SJSA1 (cell line): ENCODE results near the gene HADHB. TPM values are rescaled to one million over a fixed set of nuclear protein-coding genes. Genes with fewer than 3 reads are reported as not detected.

ENCODE experiments used
- DNase-seq, 2 experiments: peaks; one replicate each; pipeline ENCODE4 v3.0.0-alpha.2; 2015 to 2020; ENCODE audit warnings: low spot score in 2 of 2, low read depth in 1 of 2
- H3K27ac ChIP-seq: fragments of 250-450 bp; sonication (Bioruptor Pico); 2 replicates; pipeline ENCODE4 v1.5.1; 2020; ENCODE audit warnings: mild to moderate bottlenecking, moderate library complexity
- H3K27me3 ChIP-seq: fragments of 250-450 bp; sonication (Bioruptor Pico); replicated peaks from 2 replicates; pipeline ENCODE4 v1.5.1; 2020; ENCODE audit warnings: mild to moderate bottlenecking, moderate library complexity
- H3K36me3 ChIP-seq: fragments of 250-450 bp; sonication (Bioruptor Pico); 2 replicates; pipeline ENCODE4 v1.5.1; 2020; ENCODE audit warnings: mild to moderate bottlenecking
- H3K4me1 ChIP-seq: fragments of 250-450 bp; sonication (Bioruptor Pico); replicated peaks from 2 replicates; pipeline ENCODE4 v1.6.1; 2021; ENCODE audit warnings: mild to moderate bottlenecking
- H3K4me3 ChIP-seq: fragments of 250-450 bp; sonication (Bioruptor Pico); 2 replicates; pipeline ENCODE4 v1.5.1; 2020; ENCODE audit warnings: mild to moderate bottlenecking
- H3K9me3 ChIP-seq: fragments of 250-450 bp; sonication (Bioruptor Pico); replicated peaks from 2 replicates; pipeline ENCODE4 v1.5.1; 2020; ENCODE audit warnings: mild to moderate bottlenecking
- total RNA-seq: library from RNA; depleted of rRNA; stranded (reverse); fragments of >200 nt; shearing (Covaris generic); gene quantifications from 2 replicates; pipeline ENCODE4 v1.2.3, GENCODE V29; 2014

HADHB gene
- total RNA-seq, 1 experiment from 2014 or later, result 74.3 TPM

- Histone ChIP-seq H3K27ac (no peak overlapping the region), H3K27me3 (no peaks in the 10 kb centered on the region), H3K9me3 (no peaks in the 10 kb centered on the region), H3K36me3 (peaks cover 72% of the 10 kb centered on the region), H3K4me3 (no peak overlapping the region), H3K4me1 (no peaks in the 10 kb centered on the region)
- DNase-seq, result no peak
Measured at GRCh38 chr2:26229595-26229994, 15.1 kb upstream of the HADHB start.

- Histone ChIP-seq H3K4me1 (no peaks in the 10 kb centered on the region), H3K27ac (no peak overlapping the region), H3K4me3 (no peak overlapping the region), H3K9me3 (no peaks in the 10 kb centered on the region), H3K36me3 (peaks cover 79% of the 10 kb centered on the region), H3K27me3 (no peaks in the 10 kb centered on the region)
- DNase-seq, result no peak
Measured at GRCh38 chr2:26230806-26231205, 13.9 kb upstream of the HADHB start.

GRCh38 chr2:26235089-26235488, 9.7 kb upstream of the HADHB start:
- Histone ChIP-seq H3K4me1 (no peaks in the 10 kb centered on the region), H3K36me3 (peaks cover 82% of the 10 kb centered on the region), H3K27ac (no peak overlapping the region), H3K27me3 (no peaks in the 10 kb centered on the region), H3K4me3 (no peak overlapping the region), H3K9me3 (no peaks in the 10 kb centered on the region)
- DNase-seq, result no peak

GRCh38 chr2:26237868-26238267, 6.9 kb upstream of the HADHB start:
- 0 out of 2 replicates have a peak, but pooled peaks cover 4% of the 10 kb centered on the region for H3K4me1 ChIP-seq
- no peak for DNase-seq
- H3K36me3 ChIP-seq, result peaks cover 63% of the 10 kb centered on the region
- no peaks in the 10 kb centered on the region for H3K9me3 ChIP-seq
- H3K27ac ChIP-seq, result no peak overlapping the region
- H3K4me3 ChIP-seq, result no peak overlapping the region
- no peaks in the 10 kb centered on the region for H3K27me3 ChIP-seq

- H3K4me1 ChIP-seq, result 0 out of 2 replicates have a peak, but pooled peaks cover 8% of the 10 kb centered on the region
- no peak for DNase-seq
- no peak overlapping the region for H3K4me3 ChIP-seq
- H3K27me3 ChIP-seq, result no peaks in the 10 kb centered on the region
- H3K27ac ChIP-seq, result no peak overlapping the region
- H3K36me3 ChIP-seq, result peaks cover 57% of the 10 kb centered on the region
- H3K9me3 ChIP-seq, result no peaks in the 10 kb centered on the region
Measured at GRCh38 chr2:26238311-26238958, 6.3 kb upstream of the HADHB start.

- no peak overlapping the region for H3K27ac ChIP-seq
- H3K4me3 ChIP-seq, result no peak overlapping the region
- no peak for DNase-seq
- H3K36me3 ChIP-seq, result peaks cover 24% of the 10 kb centered on the region
- H3K27me3 ChIP-seq, result no peaks in the 10 kb centered on the region
- H3K4me1 ChIP-seq, result peaks cover 13% of the 10 kb centered on the region
- H3K9me3 ChIP-seq, result no peaks in the 10 kb centered on the region
Measured at GRCh38 chr2:26241928-26242436, 2.8 kb upstream of the HADHB start.

- DNase-seq, result peak in 1 of 2 experiments; percentile 51
- peaks cover 13% of the 10 kb centered on the region for H3K4me1 ChIP-seq
- H3K27ac ChIP-seq, result peak overlapping the region; percentile 96
- H3K36me3 ChIP-seq, result peaks cover 7% of the 10 kb centered on the region
- H3K9me3 ChIP-seq, result no peaks in the 10 kb centered on the region
- peak overlapping the region; percentile 66 for H3K4me3 ChIP-seq
- H3K27me3 ChIP-seq, result no peaks in the 10 kb centered on the region
Measured at GRCh38 chr2:26243470-26244308, 1.1 kb upstream of the HADHB start.

- peak overlapping the region; percentile 96; the same call in 1 of the 2 replicates for H3K27ac ChIP-seq
- H3K27me3 ChIP-seq, result no peaks in the 10 kb centered on the region
- H3K36me3 ChIP-seq, result no peaks in the 10 kb centered on the region; the same call in 1 of the 2 replicates
- H3K4me3 ChIP-seq, result peak overlapping the region; percentile 66
- H3K4me1 ChIP-seq, result peaks cover 13% of the 10 kb centered on the region
- DNase-seq, result peak in 1 of 2 experiments; percentile 21
- H3K9me3 ChIP-seq, result no peaks in the 10 kb centered on the region
Measured at GRCh38 chr2:26245231-26245732, 543 bp downstream of the HADHB start.

GRCh38 chr2:26245810-26246209, 1.1 kb downstream of the HADHB start:
- Histone ChIP-seq H3K27ac (no peak overlapping the region), H3K36me3 (no peaks in the 10 kb centered on the region; the same call in 1 of the 2 replicates), H3K27me3 (no peaks in the 10 kb centered on the region), H3K9me3 (no peaks in the 10 kb centered on the region), H3K4me3 (peak overlapping the region; percentile 66), H3K4me1 (peaks cover 13% of the 10 kb centered on the region)
- DNase-seq, result no peak

- DNase-seq, result no peak
- no peaks in the 10 kb centered on the region for H3K9me3 ChIP-seq
- no peak overlapping the region for H3K27ac ChIP-seq
- no peaks in the 10 kb centered on the region for H3K36me3 ChIP-seq
- H3K4me3 ChIP-seq, result no peak overlapping the region
- peaks cover 13% of the 10 kb centered on the region for H3K4me1 ChIP-seq
- no peaks in the 10 kb centered on the region for H3K27me3 ChIP-seq
Measured at GRCh38 chr2:26246818-26247217, 2.1 kb downstream of the HADHB start.

GRCh38 chr2:26249625-26250024, 4.9 kb downstream of the HADHB start:
- Histone ChIP-seq H3K4me1 (peaks cover 6% of the 10 kb centered on the region), H3K4me3 (no peak overlapping the region), H3K36me3 (no peaks in the 10 kb centered on the region), H3K27me3 (no peaks in the 10 kb centered on the region), H3K9me3 (no peaks in the 10 kb centered on the region), H3K27ac (no peak overlapping the region)
- DNase-seq, result no peak

GRCh38 chr2:26251893-26252292, 7.2 kb downstream of the HADHB start:
- H3K9me3 ChIP-seq, result no peaks in the 10 kb centered on the region
- DNase-seq, result no peak
- H3K36me3 ChIP-seq, result peaks cover 5% of the 10 kb centered on the region; the same call in 1 of the 2 replicates
- H3K4me1 ChIP-seq, result no peaks in the 10 kb centered on the region
- H3K4me3 ChIP-seq, result no peak overlapping the region
- H3K27me3 ChIP-seq, result no peaks in the 10 kb centered on the region
- no peak overlapping the region for H3K27ac ChIP-seq

- no peaks in the 10 kb centered on the region for H3K9me3 ChIP-seq
- H3K4me1 ChIP-seq, result no peaks in the 10 kb centered on the region
- H3K27me3 ChIP-seq, result no peaks in the 10 kb centered on the region
- no peak for DNase-seq
- no peak overlapping the region for H3K27ac ChIP-seq
- no peak overlapping the region for H3K4me3 ChIP-seq
- H3K36me3 ChIP-seq, result peaks cover 17% of the 10 kb centered on the region
Measured at GRCh38 chr2:26255759-26256384, 11.1 kb downstream of the HADHB start.
